SK-N-SH (cell line): ENCODE results near the gene TCP11L1. TPM values are rescaled to one million over a fixed set of nuclear protein-coding genes. Genes with fewer than 3 reads are reported as not detected.

Experiments used
- CTCF ChIA-PET: fragments of 300-600, 350-600 bp; formaldehyde crosslinking; extraction: SDS; loops from one replicate; lab custom pipeline; 2021; lab: Yijun Ruan, JAX
- POLR2A ChIA-PET: fragments of 350-600 bp; sonication (Branson Sonifier 250); formaldehyde crosslinking; extraction: SDS; loops from one replicate; lab custom pipeline; 2020; ENCODE audit warnings: antibody characterized with exemption, inconsistent platforms; lab: Yijun Ruan, JAX
- DNase-seq: peaks from one replicate; pipeline ENCODE4 v3.0.0; 2012
- H2AFZ ChIP-seq: fragments of 200-600 bp; sonication (generic); 2 replicates; pipeline ENCODE4 v1.8.1; 2016; ENCODE audit warnings: antibody characterized with exemption, mild to moderate bottlenecking, low read depth
- H3F3A ChIP-seq: fragments of 200-600 bp; sonication (generic); replicated peaks from 2 replicates; pipeline ENCODE3; 2016; ENCODE audit warnings: antibody characterized with exemption, mild to moderate bottlenecking; ENCODE audit not compliant: insufficient read depth
- H3K27ac ChIP-seq, 2 experiments: fragments of 200-500 bp in 1 of 2; fragments of 200-600 bp in 1 of 2; sonication (Bioruptor generic) in 1 of 2; sonication (generic), shearing (Covaris generic) in 1 of 2; 2 replicates each; pipeline versions ENCODE4 v1.5.1 to v1.6.1; 2014 to 2016; ENCODE audit warnings: low read depth in 2 of 2, inconsistent platforms in 1 of 2, low read length in 1 of 2, mild to moderate bottlenecking in 1 of 2, mixed read lengths in 1 of 2
- H3K27me3 ChIP-seq: fragments of 200-600 bp; sonication (generic), shearing (Covaris generic); 2 replicates; pipeline ENCODE4 v1.6.1; 2016; ENCODE audit warnings: mixed run types; ENCODE audit not compliant: insufficient read depth
- H3K36me3 ChIP-seq, 2 experiments: fragments of 200-500 bp in 1 of 2; fragments of 200-600 bp in 1 of 2; sonication (Bioruptor generic) in 1 of 2; sonication (generic) in 1 of 2; replicated peaks in 1 of 2; 2 replicates each; pipeline versions ENCODE3 to v1.5.1; 2014 to 2016; ENCODE audit warnings: low read length in 1 of 2, mild to moderate bottlenecking in 1 of 2; ENCODE audit not compliant: insufficient read depth in 2 of 2, control insufficient read depth in 1 of 2
- H3K4me1 ChIP-seq, 2 experiments: fragments of 200-500 bp in 1 of 2; fragments of 200-600 bp in 1 of 2; sonication (Bioruptor generic) in 1 of 2; sonication (generic), shearing (Covaris generic) in 1 of 2; 2 replicates each; pipeline versions ENCODE4 v1.5.1 to v1.6.1; 2014 to 2016; ENCODE audit warnings: low read depth in 1 of 2, low read length in 1 of 2, mixed run types in 1 of 2; ENCODE audit not compliant: insufficient read depth in 2 of 2, control insufficient read depth in 1 of 2
- H3K4me2 ChIP-seq: fragments of 200-600 bp; sonication (generic), shearing (Covaris generic); 2 replicates; pipeline ENCODE4 v1.6.1; 2017; ENCODE audit warnings: mixed run types
- H3K4me3 ChIP-seq, 2 experiments: fragments of 200-500 bp in 1 of 2; fragments of 200-600 bp in 1 of 2; sonication (Bioruptor generic) in 1 of 2; sonication (generic), shearing (Covaris generic) in 1 of 2; 2 replicates each; pipeline versions ENCODE4 v1.5.1 to v1.8.1; 2014 to 2016; ENCODE audit warnings: low read depth in 2 of 2, inconsistent platforms in 1 of 2, low read length in 1 of 2, mild to moderate bottlenecking in 1 of 2, mixed read lengths in 1 of 2, moderate library complexity in 1 of 2
- H3K79me2 ChIP-seq: fragments of 200-600 bp; sonication (generic); 2 replicates; pipeline ENCODE4 v1.8.1; 2017; ENCODE audit warnings: mild to moderate bottlenecking; ENCODE audit not compliant: insufficient read depth
- H3K9ac ChIP-seq: fragments of 200-600 bp; sonication (generic); 2 replicates; pipeline ENCODE4 v1.6.1; 2017; ENCODE audit warnings: mixed run types
- H3K9me2 ChIP-seq: fragments of 200-600 bp; sonication (generic); 2 replicates; pipeline ENCODE4 v1.6.1; 2017; ENCODE audit warnings: mixed run types
- H3K9me3 ChIP-seq: fragments of 200-600 bp; sonication (generic); 2 replicates; pipeline ENCODE4 v1.6.1; 2017; ENCODE audit warnings: mixed run types, mild to moderate bottlenecking, moderate library complexity
- H4K20me1 ChIP-seq: fragments of 200-600 bp; sonication (generic); 2 replicates; pipeline ENCODE4 v1.6.1; 2017; ENCODE audit warnings: mild to moderate bottlenecking, mixed run types; ENCODE audit not compliant: insufficient read depth
- CTCF ChIP-seq: fragments of 200-600 bp; sonication (generic); IDR thresholded peaks from 2 replicates; pipeline ENCODE4 v1.6.1; 2017; ENCODE audit warnings: antibody characterized with exemption, mild to moderate bottlenecking, moderate library complexity
- EP300 ChIP-seq, 2 experiments: IDR thresholded peaks; 2 replicates each; pipeline versions ENCODE4 v1.4.0 to v1.6.1; 2012; ENCODE audit warnings: borderline replicate concordance in 1 of 2, low read depth in 1 of 2, low read length in 1 of 2
- EZH2phosphoT487 ChIP-seq: fragments of 200-600 bp; sonication (generic); IDR thresholded peaks from 2 replicates; pipeline ENCODE4 v1.6.1; 2017; ENCODE audit warnings: low read depth, mixed run types, mild to moderate bottlenecking, antibody characterized with exemption, moderate library complexity, borderline replicate concordance
- IRF3 ChIP-seq: fragments of 150-350 bp; IDR thresholded peaks from 2 replicates; pipeline ENCODE4 v1.6.1; 2016; ENCODE audit warnings: mild to moderate bottlenecking, low read depth, low read length
- MXI1 ChIP-seq: IDR thresholded peaks from 2 replicates; pipeline ENCODE4 v1.6.1; 2012; ENCODE audit warnings: mild to moderate bottlenecking, low read depth, low read length, improper control_type of control experiment
- PBX3 ChIP-seq: IDR thresholded peaks from 2 replicates; pipeline ENCODE4; 2012
- RCOR1 ChIP-seq: fragments of 150-350 bp; IDR thresholded peaks from 2 replicates; pipeline ENCODE4 v1.6.1; 2017; ENCODE audit warnings: antibody characterized with exemption, low read length
- REST ChIP-seq: IDR thresholded peaks from 2 replicates; pipeline ENCODE4 v1.6.1; 2012; ENCODE audit warnings: mild to moderate bottlenecking, low read depth, low read length, moderate library complexity
- RXRA ChIP-seq: IDR thresholded peaks from 2 replicates; pipeline ENCODE4 v1.4.0; 2012; ENCODE audit warnings: low read depth, mild to moderate bottlenecking, borderline replicate concordance
- TAF1 ChIP-seq: IDR thresholded peaks from 2 replicates; pipeline ENCODE4 v1.6.1; 2012; ENCODE audit warnings: low read depth, mild to moderate bottlenecking, low read length, moderate library complexity, borderline replicate concordance
- TCF12 ChIP-seq: IDR thresholded peaks from 2 replicates; pipeline ENCODE4 v1.4.0; 2012
- TEAD4 ChIP-seq: IDR thresholded peaks from 2 replicates; pipeline ENCODE4 v1.4.0; 2012; ENCODE audit warnings: mild to moderate bottlenecking, borderline replicate concordance; ENCODE audit not compliant: insufficient read depth
- USF2 ChIP-seq: fragments of 150-350 bp; IDR thresholded peaks from 2 replicates; pipeline ENCODE4 v1.6.1; 2017; ENCODE audit warnings: antibody characterized with exemption, low read length, low read depth, borderline replicate concordance
- YY1 ChIP-seq: IDR thresholded peaks from 2 replicates; pipeline ENCODE4 v1.4.0; 2012; ENCODE audit warnings: low read depth, mild to moderate bottlenecking
- WGBS: methylation state at CpG from one replicate; pipeline ENCODE4 v1.1.6; 2017; ENCODE audit warnings: low lambda C conversion rate; 5-methylcytosine and 5-hydroxymethylcytosine counted together
- polyA plus RNA-seq, 3 experiments: library from polyadenylated mRNA; depleted of rRNA; stranded (reverse); fragments of >200 nt; gene quantifications; 2 replicates each; pipeline ENCODE4 v1.2.3, GENCODE V29; 2012

The TCP11L1 gene
- polyA plus RNA-seq, 1 of the 3 experiments (the other 2 are of a cell fraction) = 12.7 TPM

GRCh38 chr11:33039274-33040032 lies at the start of gene TCP11L1 (continued):
- TF ChIP-seq PBX3 (peak; percentile 2; the same call in 1 of the 2 replicates), TCF12 (no peak; the same call in 1 of the 2 replicates), RXRA (no peak), IRF3 (no peak), EZH2phosphoT487 (no peak), REST (no peak)

- no peaks in the 10 kb centered on the region for H3K9me2 ChIP-seq
- TF ChIP-seq USF2 (no peak), MXI1 (no peak), TAF1 (no peak), YY1 (no peak), IRF3 (no peak), TEAD4 (no peak), RCOR1 (no peak), EP300 (IDR thresholded peaks at IDR 0.05; ENCODE audit: borderline replicate concordance in 1 of 2, low read depth in 1 of 2, low read length in 1 of 2) (no peak), REST (no peak), TCF12 (no peak), CTCF (no peak)
Observed at GRCh38 chr11:32990481-32990880, 48.9 kb upstream of the TCP11L1 start.

More at GRCh38 chr11:32990481-32990880, 48.9 kb upstream of the TCP11L1 start:
- Histone ChIP-seq H3K27me3 (no peaks in the 10 kb centered on the region), H3K4me2 (no peak overlapping the region), H3K4me3 (no peak overlapping the region), H2AFZ (no peak overlapping the region), H3K9ac (no peak overlapping the region), H3K79me2 (no peaks in the 10 kb centered on the region), H3F3A (no peaks in the 10 kb centered on the region), H3K9me3 (0 out of 2 replicates have a peak, but pooled peaks cover 3% of the 10 kb centered on the region), H4K20me1 (no peaks in the 10 kb centered on the region), H3K27ac (no peak overlapping the region), H3K4me1 (no peaks in the 10 kb centered on the region), H3K36me3 (no peaks in the 10 kb centered on the region)
- POLR2A ChIA-PET = no interaction called here
- 50% methylated on average over 1 of the region's 1 CpG for WGBS
- CTCF ChIA-PET = no interaction called here
- no peak for DNase-seq
